ENCODE results near the gene EDARADD. TPM values are rescaled to one million over a fixed set of nuclear protein-coding genes. Genes with fewer than 3 reads are reported as not detected.

EDARADD gene
- total RNA-seq, 1 experiment from 2014 or later = 0.15 TPM

DNA sequence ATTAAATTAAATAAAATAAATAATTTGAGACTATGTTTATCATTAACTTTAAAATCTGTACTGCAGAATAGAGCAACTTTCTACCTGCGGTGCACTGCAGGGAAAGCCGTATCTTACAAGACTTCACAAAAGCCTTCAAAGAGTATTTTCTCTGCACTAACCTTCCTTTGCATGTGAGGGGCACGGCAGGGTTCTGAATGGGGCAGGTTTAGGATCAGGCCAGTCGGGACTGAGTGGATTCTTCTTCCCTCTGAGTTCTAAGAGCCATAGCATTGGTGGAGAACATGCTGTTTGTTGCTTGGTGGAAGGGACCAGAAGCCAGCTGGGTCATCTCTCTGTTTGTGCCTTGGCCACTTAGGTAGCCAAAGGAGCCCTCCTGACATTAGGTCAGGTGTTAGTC, 74.5 kb downstream of the EDARADD start:
- DNase-seq (ENCODE audit: low spot score) = no peak
- no peaks in the 10 kb centered on the region for H3K27me3 ChIP-seq (replicated peaks; ENCODE audit: insufficient read depth, low read depth, low read length, poor library complexity)
- no peaks in the 10 kb centered on the region for H3K9me3 ChIP-seq (ENCODE audit: low read depth, low read length, poor library complexity, severe bottlenecking)
- no peak overlapping the region for H3K4me3 ChIP-seq (ENCODE audit: low read depth, low read length, poor library complexity, severe bottlenecking)
- POLR2A ChIA-PET (ENCODE audit: low non-redundant PET) = no interaction called here
- no peaks in the 10 kb centered on the region for H3K36me3 ChIP-seq (ENCODE audit: insufficient read depth, low read length, poor library complexity, severe bottlenecking)
- H3K4me1 ChIP-seq (ENCODE audit: insufficient read depth, low read length, poor library complexity, severe bottlenecking) = peaks cover 9% of the 10 kb centered on the region
- intact Hi-C loops (cut with micrococcal nuclease; ENCODE audit: unreplicated experiment) = no loop called here
- CTCF ChIA-PET = no interaction called here
- TF ChIP-seq, protein P1, sequence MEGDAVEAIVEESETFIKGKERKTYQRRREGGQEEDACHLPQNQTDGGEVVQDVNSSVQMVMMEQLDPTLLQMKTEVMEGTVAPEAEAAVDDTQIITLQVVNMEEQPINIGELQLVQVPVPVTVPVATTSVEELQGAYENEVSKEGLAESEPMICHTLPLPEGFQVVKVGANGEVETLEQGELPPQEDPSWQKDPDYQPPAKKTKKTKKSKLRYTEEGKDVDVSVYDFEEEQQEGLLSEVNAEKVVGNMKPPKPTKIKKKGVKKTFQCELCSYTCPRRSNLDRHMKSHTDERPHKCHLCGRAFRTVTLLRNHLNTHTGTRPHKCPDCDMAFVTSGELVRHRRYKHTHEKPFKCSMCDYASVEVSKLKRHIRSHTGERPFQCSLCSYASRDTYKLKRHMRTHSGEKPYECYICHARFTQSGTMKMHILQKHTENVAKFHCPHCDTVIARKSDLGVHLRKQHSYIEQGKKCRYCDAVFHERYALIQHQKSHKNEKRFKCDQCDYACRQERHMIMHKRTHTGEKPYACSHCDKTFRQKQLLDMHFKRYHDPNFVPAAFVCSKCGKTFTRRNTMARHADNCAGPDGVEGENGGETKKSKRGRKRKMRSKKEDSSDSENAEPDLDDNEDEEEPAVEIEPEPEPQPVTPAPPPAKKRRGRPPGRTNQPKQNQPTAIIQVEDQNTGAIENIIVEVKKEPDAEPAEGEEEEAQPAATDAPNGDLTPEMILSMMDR (conservative IDR thresholded peaks at IDR 0.05; ENCODE audit: low read depth, low read length) = no peak
- TF ChIP-seq EZH2 (IDR thresholded peaks at IDR 0.05; ENCODE audit: borderline replicate concordance, low read depth, low read length, poor library complexity, severe bottlenecking) = no peak
- no peak overlapping the region for H3K27ac ChIP-seq (ENCODE audit: low read depth, low read length, poor library complexity, severe bottlenecking)
- BruUV-seq (replicated peaks) = no TSS peak

DNA sequence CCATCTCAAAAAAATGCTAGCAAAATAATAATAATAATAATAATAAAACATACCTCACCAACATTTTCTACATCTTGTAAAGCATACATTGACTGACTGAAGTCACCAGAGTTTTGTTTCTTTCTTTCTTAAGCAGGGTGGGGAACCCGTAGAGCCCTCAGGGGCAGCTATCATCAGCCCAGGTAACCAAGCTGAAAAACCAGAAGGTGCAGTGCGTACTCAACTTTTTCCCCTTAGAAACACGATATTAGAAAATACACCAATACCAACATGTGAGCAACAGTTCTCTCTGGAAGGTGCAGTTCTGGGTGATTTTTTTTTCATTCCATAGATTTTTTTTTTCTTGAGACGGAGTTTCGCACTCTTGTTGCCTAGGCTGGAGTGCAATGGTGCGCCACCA, 75.4 kb downstream of the EDARADD start:
- ChIA-PET CTCF (no interaction called here), POLR2A (ENCODE audit: low non-redundant PET) (no interaction called here)
- no peaks in the 10 kb centered on the region for H3K27me3 ChIP-seq (replicated peaks; ENCODE audit: insufficient read depth, low read depth, low read length, poor library complexity)
- H3K36me3 ChIP-seq (ENCODE audit: insufficient read depth, low read length, poor library complexity, severe bottlenecking) = no peaks in the 10 kb centered on the region
- H3K4me1 ChIP-seq (ENCODE audit: insufficient read depth, low read length, poor library complexity, severe bottlenecking) = peaks cover 9% of the 10 kb centered on the region
- DNase-seq (ENCODE audit: low spot score) = no peak
- intact Hi-C loops (cut with micrococcal nuclease; ENCODE audit: unreplicated experiment) = no loop called here
- no peak for TF ChIP-seq EZH2 (IDR thresholded peaks at IDR 0.05; ENCODE audit: borderline replicate concordance, low read depth, low read length, poor library complexity, severe bottlenecking)
- BruUV-seq (replicated peaks) = no TSS peak
- H3K9me3 ChIP-seq (ENCODE audit: low read depth, low read length, poor library complexity, severe bottlenecking) = no peaks in the 10 kb centered on the region
- H3K4me3 ChIP-seq (ENCODE audit: low read depth, low read length, poor library complexity, severe bottlenecking) = no peak overlapping the region
- no peak overlapping the region for H3K27ac ChIP-seq (ENCODE audit: low read depth, low read length, poor library complexity, severe bottlenecking)

DNA sequence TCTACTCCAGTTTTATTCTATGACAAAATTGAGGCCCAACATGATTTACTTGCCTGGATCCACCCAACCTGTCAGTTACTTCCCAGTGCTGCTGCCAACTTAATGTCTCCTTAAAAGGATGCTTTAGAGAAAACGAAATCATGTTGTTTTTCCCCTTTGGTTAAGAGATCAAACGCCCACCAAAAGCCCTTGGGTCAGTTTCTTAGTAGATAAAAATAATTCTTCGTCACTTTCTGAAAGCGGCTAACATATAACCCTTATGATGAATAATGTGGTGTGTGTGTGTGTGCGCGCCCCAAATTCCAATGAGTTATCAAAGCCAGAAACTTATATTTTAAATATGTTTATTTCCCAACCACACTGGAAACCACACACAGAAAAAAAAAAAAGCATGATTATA, 77.0 kb downstream of the EDARADD start:
- intact Hi-C loops (cut with micrococcal nuclease; ENCODE audit: unreplicated experiment) = no loop called here
- Histone ChIP-seq H3K4me1 (ENCODE audit: insufficient read depth, low read length, poor library complexity, severe bottlenecking) (peaks cover 9% of the 10 kb centered on the region), H3K9me3 (ENCODE audit: low read depth, low read length, poor library complexity, severe bottlenecking) (no peaks in the 10 kb centered on the region), H3K4me3 (ENCODE audit: low read depth, low read length, poor library complexity, severe bottlenecking) (no peak overlapping the region), H3K36me3 (ENCODE audit: insufficient read depth, low read length, poor library complexity, severe bottlenecking) (no peaks in the 10 kb centered on the region), H3K27me3 (replicated peaks; ENCODE audit: insufficient read depth, low read depth, low read length, poor library complexity) (no peaks in the 10 kb centered on the region), H3K27ac (ENCODE audit: low read depth, low read length, poor library complexity, severe bottlenecking) (no peak overlapping the region)
- no TSS peak for BruUV-seq (replicated peaks)
- CTCF ChIA-PET = no interaction called here
- DNase-seq (ENCODE audit: low spot score) = no peak
- TF ChIP-seq, protein P1 (conservative IDR thresholded peaks at IDR 0.05; ENCODE audit: low read depth, low read length) = no peak
- no peak for TF ChIP-seq EZH2 (IDR thresholded peaks at IDR 0.05; ENCODE audit: borderline replicate concordance, low read depth, low read length, poor library complexity, severe bottlenecking)
- POLR2A ChIA-PET (ENCODE audit: low non-redundant PET) = no interaction called here

DNA sequence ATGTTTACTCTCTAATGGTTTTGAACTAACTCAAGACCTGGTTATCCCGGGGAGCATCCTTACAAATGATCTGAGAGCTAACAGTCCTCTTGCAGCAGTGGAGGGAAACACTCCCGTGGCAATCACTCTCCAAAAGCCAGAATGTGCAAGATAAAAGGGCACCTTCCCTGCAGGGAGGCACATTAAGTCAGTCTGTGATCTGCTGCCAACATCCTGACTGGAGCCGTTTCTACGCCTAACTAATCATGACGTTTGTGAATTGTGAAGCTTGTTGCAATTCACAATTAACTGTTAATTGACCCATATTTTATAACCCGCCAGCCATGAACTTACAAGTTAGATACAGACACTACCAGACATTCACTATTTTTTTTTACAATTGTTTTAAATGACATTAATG, 77.6 kb downstream of the EDARADD start:
- no peaks in the 10 kb centered on the region for H3K9me3 ChIP-seq (ENCODE audit: low read depth, low read length, poor library complexity, severe bottlenecking)
- intact Hi-C loops (cut with micrococcal nuclease; ENCODE audit: unreplicated experiment) = no loop called here
- peak; percentile 37 for DNase-seq (ENCODE audit: low spot score)
- H3K27me3 ChIP-seq (replicated peaks; ENCODE audit: insufficient read depth, low read depth, low read length, poor library complexity) = no peaks in the 10 kb centered on the region
- BruUV-seq (replicated peaks) = no TSS peak
- H3K4me3 ChIP-seq (ENCODE audit: low read depth, low read length, poor library complexity, severe bottlenecking) = no peak overlapping the region
- ChIA-PET POLR2A (ENCODE audit: low non-redundant PET) (no interaction called here), CTCF (no interaction called here)
- no peak for TF ChIP-seq EZH2 (IDR thresholded peaks at IDR 0.05; ENCODE audit: borderline replicate concordance, low read depth, low read length, poor library complexity, severe bottlenecking)
- TF ChIP-seq, protein P1 (conservative IDR thresholded peaks at IDR 0.05; ENCODE audit: low read depth, low read length) = no peak
- no peaks in the 10 kb centered on the region for H3K36me3 ChIP-seq (ENCODE audit: insufficient read depth, low read length, poor library complexity, severe bottlenecking)
- H3K27ac ChIP-seq (ENCODE audit: low read depth, low read length, poor library complexity, severe bottlenecking) = no peak overlapping the region
- H3K4me1 ChIP-seq (ENCODE audit: insufficient read depth, low read length, poor library complexity, severe bottlenecking) = peaks cover 9% of the 10 kb centered on the region

Data from A673 (cell line).